Measurements from ENCODE around the gene IFI35. TPM values are rescaled to one million over a fixed set of nuclear protein-coding genes. Genes with fewer than 3 reads are reported as not detected.

The IFI35 gene
- total and polyA plus RNA-seq, 2 of the 8 experiments (the other 6 are each of a cell fraction or from before 2014, with no cell fraction given), result 2.5 to 4.7 TPM

DNA sequence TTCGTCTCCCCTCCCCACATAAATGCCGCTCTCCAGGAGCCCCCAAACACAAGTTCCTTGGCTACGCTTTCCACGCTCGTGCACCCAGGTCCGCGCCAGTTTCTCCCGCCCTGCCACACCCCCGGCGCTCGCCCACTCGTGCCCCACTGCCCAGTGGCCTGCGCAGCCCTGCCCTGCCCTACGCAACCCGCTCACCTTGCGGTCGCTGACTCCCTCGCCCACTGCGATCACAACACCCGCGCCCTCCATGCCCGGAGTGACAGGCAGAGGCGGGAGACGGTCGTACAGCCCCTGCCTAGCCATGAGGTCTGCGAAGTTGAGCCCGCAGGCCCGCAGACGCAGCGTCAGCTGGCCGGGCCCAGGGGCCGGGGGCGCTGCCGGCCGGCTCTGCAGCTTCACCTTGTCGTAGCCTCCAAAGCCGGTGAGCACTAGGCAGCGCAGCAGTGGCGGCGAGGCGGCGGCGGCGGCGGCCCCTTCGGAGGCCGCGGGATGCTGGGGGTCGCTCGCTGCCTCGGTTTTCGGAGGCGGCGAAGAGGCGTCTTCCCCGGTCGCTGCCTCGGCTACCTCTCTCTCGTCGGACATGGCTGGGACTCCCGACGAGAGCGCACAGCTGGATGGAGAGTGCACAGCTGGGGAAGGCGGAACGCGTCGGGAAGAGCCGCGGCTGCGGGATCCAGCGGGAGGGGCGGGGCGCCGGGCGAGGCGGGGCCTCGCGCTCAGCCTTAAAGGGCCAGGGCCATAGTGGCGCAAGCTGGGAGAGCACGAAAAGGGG lies 15.3 kb downstream of the IFI35 start, which contains the start of gene VAT1 (continued):
- TF ChIP-seq ATF3 (IDR thresholded peaks at IDR 0.05; ENCODE audit: insufficient read depth, low read depth, low read length) (no peak), EP300 (IDR thresholded peaks at IDR 0.05; ENCODE audit: borderline replicate concordance in 1 of 2, low read depth in 2 of 2, low read length in 2 of 2) (peak in 1 of 2 experiments; percentile 25; a peak in 1 of 3 replicates), HDAC2 (IDR thresholded peaks at IDR 0.05; ENCODE audit: borderline replicate concordance in 1 of 2, low read depth in 2 of 2, low read length in 2 of 2) (peak; percentile 7 to 66; a peak in 2 of 4 replicates), MAX (IDR thresholded peaks at IDR 0.05) (peak; percentile 50), CTCF (IDR thresholded peaks at IDR 0.05; ENCODE audit: control extremely low read depth in 1 of 3, insufficient read depth in 1 of 3, low read depth in 1 of 3, low read length in 3 of 3) (peak in 1 of 3 experiments; percentile 2; a peak in 1 of 4 replicates), JUN (IDR thresholded peaks at IDR 0.05; ENCODE audit: low read depth, low read length) (no peak), CBX8 (IDR thresholded peaks at IDR 0.05; ENCODE audit: borderline replicate concordance, low read depth, low read length) (no peak), SIN3A (conservative IDR thresholded peaks at IDR 0.05 in 1 of 2, IDR thresholded peaks at IDR 0.05 in 1 of 2; ENCODE audit: low read depth in 1 of 2, low read length in 2 of 2) (peak; percentile 80 to 94; a peak in 3 of 4 replicates), POU5F1 (IDR thresholded peaks at IDR 0.05; ENCODE audit: low read depth, low read length) (no peak)

Measured in H1 (cell line).